Camera-type eye (tissue), 1 donor: ENCODE measurements around the gene SERPINH1. TPM values are rescaled to one million over a fixed set of nuclear protein-coding genes. Genes with fewer than 3 reads are reported as not detected.

ENCODE experiments used
- total RNA-seq: library from RNA; depleted of rRNA; stranded (reverse); fragments of >200 nt; gene quantifications from one replicate; pipeline ENCODE4 v1.2.3, GENCODE V29; 2014

Gene SERPINH1
- 479 TPM for total RNA-seq

DNA sequence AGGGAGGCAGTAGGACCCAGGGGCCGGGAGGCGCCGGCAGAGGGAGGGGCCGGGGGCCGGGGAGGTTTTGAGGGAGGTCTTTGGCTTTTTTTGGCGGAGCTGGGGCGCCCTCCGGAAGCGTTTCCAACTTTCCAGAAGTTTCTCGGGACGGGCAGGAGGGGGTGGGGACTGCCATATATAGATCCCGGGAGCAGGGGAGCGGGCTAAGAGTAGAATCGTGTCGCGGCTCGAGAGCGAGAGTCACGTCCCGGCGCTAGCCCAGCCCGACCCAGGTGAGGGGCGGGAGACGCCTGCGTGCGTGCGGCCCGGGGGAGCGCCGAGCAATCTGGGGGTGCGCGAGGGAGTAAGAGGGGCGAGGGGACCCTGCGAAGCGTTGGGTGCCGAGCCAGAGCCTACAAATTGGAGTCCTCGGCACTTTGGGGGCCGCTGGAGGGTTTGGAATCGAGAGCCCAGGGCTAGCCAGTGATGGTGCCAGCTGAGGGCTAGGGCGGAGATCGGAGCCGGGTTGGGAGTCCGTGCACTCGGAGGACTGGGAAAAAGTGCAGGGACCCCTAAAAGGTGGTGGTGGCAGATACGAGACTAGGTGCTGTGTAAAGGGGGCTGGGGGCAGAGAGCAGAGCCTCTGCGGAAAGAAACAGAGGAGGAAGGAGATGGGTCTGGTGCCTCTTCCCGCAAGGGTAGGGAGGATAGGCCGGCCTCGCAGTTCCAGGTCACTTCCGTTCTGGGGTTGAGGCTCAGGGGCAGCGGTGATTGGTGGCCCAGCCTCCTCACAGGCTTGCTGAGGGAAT is at the start of gene SERPINH1:
Gene SERPINH1, plus strand, starts transcription at position 206 of the 788 bp plus-strand sequence. CDS start 4,097 bp downstream, outside the sequence.

DNA sequence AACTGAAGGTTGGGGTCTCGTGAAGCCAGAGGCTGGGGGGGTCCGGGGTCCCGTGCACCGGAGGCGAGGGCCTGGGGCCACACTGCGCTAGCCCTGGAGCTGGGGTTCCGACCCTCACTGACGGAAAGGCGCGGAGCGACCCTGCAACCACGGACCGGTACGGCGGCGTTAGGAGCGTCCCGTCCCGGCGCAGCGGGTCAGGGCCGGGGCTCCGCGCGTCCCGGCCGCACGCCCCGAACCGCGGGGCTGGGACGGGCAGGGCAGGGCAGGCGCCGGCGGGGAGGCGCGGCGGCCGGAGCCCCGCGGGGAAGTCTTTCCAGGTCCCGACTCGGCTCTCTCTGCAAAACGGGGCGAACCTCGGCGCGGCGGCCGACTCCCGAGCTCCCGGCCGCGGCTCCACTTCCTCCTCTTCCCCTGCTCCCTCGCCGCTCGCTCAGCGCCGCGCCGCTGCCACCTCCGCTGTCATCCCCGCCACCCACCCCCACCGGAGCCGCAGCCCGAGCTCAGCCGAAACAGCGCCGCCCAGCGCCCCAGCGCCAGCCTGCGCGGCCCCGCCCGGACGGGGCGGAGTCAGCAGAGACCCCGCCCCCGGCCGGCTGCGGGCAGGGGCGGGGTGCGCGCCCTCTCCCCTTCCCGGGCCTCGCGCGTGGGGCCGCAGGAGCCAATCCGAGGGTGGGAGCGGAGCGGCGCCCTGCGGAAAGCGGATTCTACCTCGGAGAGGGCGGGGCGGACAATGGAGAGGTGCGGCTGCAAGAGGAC is 36.4 kb upstream of the SERPINH1 start, which contains the start of gene GDPD5:
Gene GDPD5, minus strand, starts transcription at position 509 of the 759 bp plus-strand sequence. CDS start 48,206 bp downstream, outside the sequence.

Other genes starting within 250 kb of the SERPINH1 start
- 39.4 TPM for gene ARRB1, start 210.6 kb upstream of the SERPINH1 start, total RNA-seq
- gene RPS3, start 162.7 kb upstream of the SERPINH1 start, total RNA-seq: 506 TPM
- 16.1 TPM for gene KLHL35, start 129.1 kb upstream of the SERPINH1 start, total RNA-seq
- 65.8 TPM for gene GDPD5, start 36.3 kb upstream of the SERPINH1 start, total RNA-seq
- gene MAP6, start 106.8 kb downstream of the SERPINH1 start, total RNA-seq: 57.5 TPM
- not detected for gene MOGAT2, start 155.6 kb downstream of the SERPINH1 start, total RNA-seq
- gene DGAT2, start 206.5 kb downstream of the SERPINH1 start, total RNA-seq: 5.2 TPM